Hematopoietic multipotent progenitor cell treated with erythropoietin and hydrocortisone succinate and interleukin-3 and kit ligand, for 8 days (in vitro differentiated cells): Measurements from ENCODE around the gene SPN.
A peak's percentile ranks its signal among the peaks of the same experiment; 100 is the strongest.
"Not testable (repeated sequence)": the region's sequence is repeated elsewhere in the genome, so short reads cannot be mapped to it uniquely, and the experiment has no call there.

Experiments used
- DNase-seq: peaks from one replicate; pipeline ENCODE4 v3.0.0-alpha.2; 2015

The SPN gene

GRCh38 chr16:29663016-29663806, at the start of gene SPN:
TSS of gene SPN (plus strand) at chr16:29663247. CDS start at chr16:29663729, 482 bp downstream.
- peak; percentile 98 for DNase-seq

- peak; percentile 84 for DNase-seq
Measured at GRCh38 chr16:29613307-29614057, 49.6 kb upstream of the SPN start.

- DNase-seq: not testable (repeated sequence)
Measured at GRCh38 chr16:29614691-29615314, 48.2 kb upstream of the SPN start.

- not testable (repeated sequence) for DNase-seq
Measured at GRCh38 chr16:29616127-29616526, 46.9 kb upstream of the SPN start.

- DNase-seq: peak; percentile 66
Measured at GRCh38 chr16:29620591-29620990, 42.5 kb upstream of the SPN start.

- DNase-seq: peak; percentile 80
Measured at GRCh38 chr16:29622738-29623137, 40.3 kb upstream of the SPN start.

- DNase-seq: not testable (repeated sequence)
Measured at GRCh38 chr16:29623253-29623652, 39.8 kb upstream of the SPN start.

GRCh38 chr16:29625114-29625513, 37.9 kb upstream of the SPN start:
- DNase-seq: not testable (repeated sequence)

GRCh38 chr16:29626778-29627331, 36.2 kb upstream of the SPN start:
- DNase-seq: peak; percentile 0

- peak; percentile 1 for DNase-seq
Measured at GRCh38 chr16:29627661-29628075, 35.4 kb upstream of the SPN start.

GRCh38 chr16:29628707-29629106, 34.3 kb upstream of the SPN start:
- not testable (repeated sequence) for DNase-seq

GRCh38 chr16:29629318-29629717, 33.7 kb upstream of the SPN start:
- not testable (repeated sequence) for DNase-seq

- not testable (repeated sequence) for DNase-seq
Measured at GRCh38 chr16:29631658-29632057, 31.4 kb upstream of the SPN start.

GRCh38 chr16:29635902-29636301, 27.1 kb upstream of the SPN start:
- DNase-seq: not testable (repeated sequence)

GRCh38 chr16:29636368-29636767, 26.7 kb upstream of the SPN start:
- DNase-seq: not testable (repeated sequence)

- DNase-seq: not testable (repeated sequence)
Measured at GRCh38 chr16:29638751-29639150, 24.3 kb upstream of the SPN start.

- peak; percentile 84 for DNase-seq
Measured at GRCh38 chr16:29641561-29641960, 21.5 kb upstream of the SPN start.

- DNase-seq: peak; percentile 77
Measured at GRCh38 chr16:29643596-29643995, 19.5 kb upstream of the SPN start.

- no peak for DNase-seq
Measured at GRCh38 chr16:29644338-29644857, 18.6 kb upstream of the SPN start.

- DNase-seq: no peak
Measured at GRCh38 chr16:29644973-29645693, 17.9 kb upstream of the SPN start.

- DNase-seq: peak; percentile 90
Measured at GRCh38 chr16:29645694-29646187, 17.3 kb upstream of the SPN start.

GRCh38 chr16:29646947-29647346, 16.1 kb upstream of the SPN start:
- DNase-seq: no peak
